Ecto neural progenitor cell (in vitro differentiated cells): ENCODE measurements around the gene VHLL.
A peak's percentile ranks its signal among the peaks of the same experiment; 100 is the strongest.
"Not testable (repeated sequence)": the region's sequence is repeated elsewhere in the genome, so short reads cannot be mapped to it uniquely, and the experiment has no call there.

ENCODE experiments used
- DNase-seq: peaks from one replicate; pipeline ENCODE4 v3.0.0-alpha.2; 2018; ENCODE audit warnings: low spot score

The VHLL gene

GRCh38 chr1:156298852-156299357 lies at the start of gene VHLL:
VHLL (minus strand) TSS chr1:156299307; CDS start chr1:156299189, 118 bp downstream.
- DNase-seq = no peak

- DNase-seq = no peak
These were observed 48.2 kb upstream of the VHLL start for GRCh38 chr1:156347331-156347730.

DNA sequence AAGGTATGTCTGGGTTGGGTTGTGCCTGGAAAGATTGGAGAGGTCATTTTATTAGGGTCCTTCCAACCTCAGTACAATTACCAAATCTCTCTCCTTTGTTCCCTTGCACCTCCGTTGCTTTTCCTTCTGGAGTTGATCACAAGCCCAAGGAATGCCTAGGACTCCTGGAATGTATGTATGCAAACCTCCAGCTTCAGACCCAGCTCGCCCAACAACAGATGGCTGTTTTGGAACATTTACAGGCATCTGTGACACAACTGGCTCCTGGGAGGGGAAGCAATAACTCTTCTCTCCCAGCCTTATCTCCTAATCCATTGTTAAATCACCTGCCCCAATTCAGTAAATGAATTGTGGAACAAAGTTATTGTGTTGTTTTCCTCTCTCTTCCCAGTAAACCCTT lies 47.5 kb upstream of the VHLL start:
- no peak for DNase-seq

DNA sequence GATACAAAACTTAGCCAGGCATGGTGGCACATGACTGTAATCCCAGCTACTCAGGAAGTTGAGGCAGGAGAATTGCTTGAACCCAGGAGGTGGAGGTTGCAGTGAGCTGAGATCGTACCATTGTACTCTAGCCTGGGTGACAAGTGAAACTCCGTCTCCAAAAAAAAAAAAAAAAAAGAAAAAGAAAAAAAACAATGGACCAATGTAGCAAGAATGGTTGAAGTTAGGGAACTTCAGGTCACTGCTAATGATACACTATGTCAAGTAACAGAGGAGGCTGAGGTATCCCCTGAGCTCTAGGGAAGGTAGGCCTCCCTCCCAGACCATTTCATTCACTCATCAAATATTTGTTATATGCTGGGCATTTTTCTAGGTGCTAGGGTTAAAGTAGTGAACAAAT lies 46.9 kb upstream of the VHLL start:
- not testable (repeated sequence) for DNase-seq

DNA sequence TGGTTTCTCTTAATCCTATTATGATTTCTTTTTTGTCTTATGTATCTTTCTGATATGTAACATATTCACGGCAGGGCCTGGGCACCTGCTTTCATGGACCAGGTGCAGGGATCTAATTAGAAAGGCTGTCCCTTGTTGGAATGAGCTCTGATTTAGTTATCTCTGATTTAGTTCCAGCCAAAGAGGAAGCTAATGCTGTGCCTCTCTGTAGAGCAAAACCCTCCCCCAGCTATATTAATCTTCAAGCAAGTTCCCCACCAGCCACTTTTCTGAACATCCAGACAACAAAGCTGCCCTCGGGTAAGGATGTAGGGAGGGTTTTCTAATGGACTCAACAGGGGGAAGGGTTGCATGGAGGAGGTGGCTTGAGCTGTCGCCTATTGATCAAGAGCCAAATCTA lies 45.3 kb upstream of the VHLL start:
- DNase-seq = no peak

- DNase-seq = no peak
These were observed 43.3 kb upstream of the VHLL start for GRCh38 chr1:156342166-156342955.

DNA sequence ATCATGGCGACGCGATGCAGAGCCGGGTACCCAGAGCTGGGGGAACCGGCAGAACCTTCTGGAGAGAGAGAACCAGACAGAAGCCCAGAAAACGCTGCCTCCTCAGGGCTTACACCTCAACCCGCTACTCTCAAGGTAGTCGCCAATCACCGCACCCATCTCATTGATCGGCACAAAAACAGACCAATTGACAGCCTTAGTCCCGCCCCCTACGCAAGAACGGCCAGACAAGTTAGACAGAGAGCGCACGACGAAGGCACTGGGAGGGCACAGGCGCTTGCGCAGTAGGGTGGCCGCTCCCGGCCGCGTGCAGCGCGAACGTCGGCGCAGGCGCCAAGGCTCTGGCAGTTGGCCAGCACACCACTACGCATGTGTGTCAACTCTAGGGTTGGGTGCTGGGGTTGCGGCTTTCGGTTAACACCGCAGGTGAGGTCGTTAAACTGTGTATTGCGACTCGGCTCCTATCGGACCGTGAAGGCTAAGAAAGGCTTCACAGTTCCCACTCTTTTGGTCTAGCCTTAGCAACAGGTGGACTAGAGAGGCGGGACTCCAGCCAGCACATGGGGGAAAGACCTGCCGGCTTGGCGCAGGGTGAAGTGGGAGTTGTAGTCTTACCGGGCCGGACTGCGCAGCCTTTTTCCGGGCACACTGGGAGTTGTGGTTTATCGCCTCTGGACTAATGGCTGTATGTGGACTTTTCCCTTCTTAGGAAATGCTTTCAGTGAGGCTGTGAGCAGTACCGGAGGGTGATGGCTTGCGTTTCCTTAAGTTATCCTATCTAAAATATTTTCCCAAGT lies 39.3 kb upstream of the VHLL start, which contains the start of the genes CCT3 and TSACC:
Gene CCT3 (minus strand): TSS at position 113 of the 797 bp plus-strand sequence. CDS start 108 bp downstream, at position 5.
Gene TSACC (plus strand): TSS at position 347 of the 797 bp plus-strand sequence. CDS start 1,232 bp downstream, outside the sequence.
- peak; percentile 99 for DNase-seq

- DNase-seq = no peak
These were observed 38.7 kb upstream of the VHLL start for GRCh38 chr1:156337888-156338179.

- DNase-seq = no peak
These were observed 38.2 kb upstream of the VHLL start for GRCh38 chr1:156337052-156337887.

GRCh38 chr1:156336242-156336641 lies 37.1 kb upstream of the VHLL start:
- DNase-seq = no peak

- not testable (repeated sequence) for DNase-seq
These were observed 24.1 kb upstream of the VHLL start for GRCh38 chr1:156323179-156323578.

DNA sequence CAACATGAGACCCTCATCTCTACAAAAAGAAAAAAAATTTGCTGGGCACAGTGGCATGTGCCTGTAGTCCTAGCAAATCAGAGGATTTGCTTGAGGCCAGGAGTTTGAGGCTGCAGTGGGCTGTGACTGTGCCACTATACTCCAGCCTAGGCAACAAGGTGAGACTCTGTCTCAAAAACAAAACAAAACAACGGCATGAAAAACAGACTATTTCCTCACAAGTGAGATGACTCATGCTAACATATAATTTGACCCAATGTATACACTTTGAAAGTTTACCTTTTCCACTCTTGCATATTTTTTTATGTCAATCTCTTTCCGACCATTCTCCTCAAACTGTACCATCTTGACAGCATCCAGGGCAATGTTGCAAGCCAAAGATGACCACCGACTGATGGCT lies 21.5 kb upstream of the VHLL start:
- no peak for DNase-seq

GRCh38 chr1:156319664-156320063 lies 20.6 kb upstream of the VHLL start:
- DNase-seq = no peak

GRCh38 chr1:156316909-156317308 lies 17.8 kb upstream of the VHLL start:
- no peak for DNase-seq

GRCh38 chr1:156310962-156311361 lies 11.9 kb upstream of the VHLL start:
- DNase-seq = no peak

DNA sequence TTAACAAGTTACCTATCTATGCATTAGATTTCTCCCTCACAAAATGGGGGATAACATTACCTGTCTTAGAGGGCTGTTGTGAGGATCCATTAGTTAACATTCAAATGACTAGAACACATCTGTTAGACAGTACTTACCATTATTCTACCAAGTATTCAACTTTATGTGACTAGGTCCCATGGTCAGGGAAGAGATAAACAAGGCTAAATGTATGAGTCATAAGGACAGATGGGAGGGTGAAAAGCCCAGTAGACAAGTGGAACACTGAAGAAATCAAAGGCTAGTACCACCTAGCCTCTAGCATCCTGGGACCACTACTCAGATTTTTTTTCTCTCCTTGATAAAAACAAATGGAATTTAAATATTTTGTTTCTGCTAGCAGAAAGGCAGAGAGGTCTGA lies 9.0 kb upstream of the VHLL start:
- DNase-seq = no peak

- DNase-seq = no peak
These were observed 6.1 kb upstream of the VHLL start for GRCh38 chr1:156305215-156305614.

DNA sequence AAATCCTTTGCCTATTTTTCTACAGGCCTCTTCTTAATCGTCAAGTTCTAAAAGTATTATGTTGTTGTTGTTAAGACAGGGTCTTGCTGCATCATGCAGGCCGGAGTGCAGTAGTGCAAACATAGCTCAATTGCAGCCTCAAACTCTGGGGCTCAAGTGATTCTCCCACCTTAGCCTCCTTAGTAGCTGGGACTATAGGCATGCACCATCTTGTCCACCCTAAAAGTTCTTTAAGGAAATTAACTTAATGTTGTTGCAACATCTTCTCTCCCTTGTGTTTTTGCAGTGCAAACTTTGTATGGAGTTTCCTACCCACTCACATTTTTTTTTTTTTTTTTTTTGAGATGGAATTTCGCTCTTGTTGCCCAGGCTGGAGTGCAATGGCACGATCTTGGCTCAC lies 4.1 kb upstream of the VHLL start:
- no peak for DNase-seq

DNA sequence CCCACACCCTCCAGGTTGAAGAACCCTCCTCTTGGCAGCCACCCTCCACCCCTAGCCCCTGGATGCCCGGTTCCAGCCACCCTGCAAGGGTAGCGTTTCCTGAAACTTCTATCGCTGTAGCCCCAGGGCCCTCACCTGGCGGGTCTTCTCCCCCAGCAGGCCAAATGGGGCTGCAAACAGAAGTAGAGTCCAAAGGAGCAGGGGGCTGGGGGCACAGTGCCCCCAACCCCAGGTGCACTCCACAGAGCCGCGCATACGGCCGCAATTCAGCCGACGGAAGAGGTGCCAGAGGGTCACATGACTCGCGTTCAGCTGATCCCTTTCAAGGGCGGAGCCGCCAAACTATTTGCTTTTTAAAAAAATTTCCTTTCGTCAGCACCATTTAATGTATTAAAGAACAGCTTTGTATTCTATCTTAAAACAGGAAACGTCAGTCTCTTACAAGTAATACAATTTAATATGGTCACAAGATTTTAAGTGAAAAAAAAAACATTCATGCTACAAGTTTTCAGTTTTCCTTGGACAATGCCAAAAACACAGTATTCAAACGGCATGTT lies 3.6 kb downstream of the VHLL start, which contains the start of gene GLMP:
Gene GLMP (minus strand): TSS at position 289 of the 557 bp plus-strand sequence. CDS start 34 bp downstream, at position 255.
- peak; percentile 70 for DNase-seq

DNA sequence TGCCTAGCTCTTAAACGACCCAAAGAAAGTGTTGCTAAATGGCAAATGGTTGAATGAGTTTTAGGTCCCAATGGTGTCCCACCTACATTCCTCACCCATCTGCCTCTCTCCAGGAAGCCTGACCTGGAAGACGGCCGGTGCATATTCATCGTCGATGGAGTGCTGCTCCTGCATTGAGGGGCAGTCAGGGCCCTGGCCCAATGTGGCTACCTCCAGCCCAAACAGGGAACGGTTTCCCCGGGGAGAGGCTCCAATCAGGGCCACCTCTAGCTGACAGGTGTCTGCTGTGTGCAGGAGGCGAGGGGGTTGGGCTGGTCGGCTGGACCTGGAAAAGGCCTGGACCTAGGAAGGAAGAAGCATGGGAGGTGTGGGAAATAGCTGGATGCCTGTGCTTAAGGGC lies 5.2 kb downstream of the VHLL start:
- no peak for DNase-seq

DNA sequence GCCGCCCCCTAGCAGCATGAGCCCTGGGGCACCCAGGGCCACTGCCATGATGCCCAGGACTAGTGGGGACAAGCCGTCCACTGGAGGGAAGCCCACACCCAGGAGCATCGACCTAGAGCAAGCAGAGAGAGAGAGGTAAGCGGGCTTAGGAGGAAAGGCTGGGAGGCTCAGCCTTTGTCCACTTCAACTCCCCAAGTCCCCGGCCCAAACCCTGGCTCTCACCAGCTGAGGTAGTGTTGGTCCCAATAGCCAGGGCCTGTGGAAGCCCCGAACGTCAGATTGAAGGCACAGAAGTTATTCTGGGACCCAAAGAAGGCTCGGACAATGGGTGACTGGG lies 6.0 kb downstream of the VHLL start:
- no peak for DNase-seq
